Measurements from ENCODE around the gene SCGB3A2.

DNA sequence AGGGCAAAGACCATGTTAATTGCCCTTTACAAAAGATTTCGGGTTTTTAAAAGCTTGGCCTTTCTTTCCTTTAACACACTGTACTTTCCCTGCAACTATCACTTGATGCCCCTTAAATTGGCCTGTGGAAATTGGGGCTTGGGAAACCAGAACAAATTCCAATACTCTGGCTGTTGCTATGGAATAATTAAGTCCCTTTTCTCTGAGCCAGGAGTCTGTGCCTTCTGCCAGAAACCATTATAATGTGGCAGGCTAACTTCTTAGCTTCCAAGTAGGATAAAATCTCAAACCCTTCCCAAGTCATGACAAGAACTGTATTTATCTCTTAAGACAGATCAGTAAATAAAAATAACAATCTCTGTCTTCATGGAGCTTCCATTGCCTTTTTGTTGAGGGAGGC lies 46.0 kb upstream of the SCGB3A2 start:
- TF ChIP-seq, protein P1, sequence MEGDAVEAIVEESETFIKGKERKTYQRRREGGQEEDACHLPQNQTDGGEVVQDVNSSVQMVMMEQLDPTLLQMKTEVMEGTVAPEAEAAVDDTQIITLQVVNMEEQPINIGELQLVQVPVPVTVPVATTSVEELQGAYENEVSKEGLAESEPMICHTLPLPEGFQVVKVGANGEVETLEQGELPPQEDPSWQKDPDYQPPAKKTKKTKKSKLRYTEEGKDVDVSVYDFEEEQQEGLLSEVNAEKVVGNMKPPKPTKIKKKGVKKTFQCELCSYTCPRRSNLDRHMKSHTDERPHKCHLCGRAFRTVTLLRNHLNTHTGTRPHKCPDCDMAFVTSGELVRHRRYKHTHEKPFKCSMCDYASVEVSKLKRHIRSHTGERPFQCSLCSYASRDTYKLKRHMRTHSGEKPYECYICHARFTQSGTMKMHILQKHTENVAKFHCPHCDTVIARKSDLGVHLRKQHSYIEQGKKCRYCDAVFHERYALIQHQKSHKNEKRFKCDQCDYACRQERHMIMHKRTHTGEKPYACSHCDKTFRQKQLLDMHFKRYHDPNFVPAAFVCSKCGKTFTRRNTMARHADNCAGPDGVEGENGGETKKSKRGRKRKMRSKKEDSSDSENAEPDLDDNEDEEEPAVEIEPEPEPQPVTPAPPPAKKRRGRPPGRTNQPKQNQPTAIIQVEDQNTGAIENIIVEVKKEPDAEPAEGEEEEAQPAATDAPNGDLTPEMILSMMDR (IDR thresholded peaks at IDR 0.05), result no peak
- TF ChIP-seq POLR2A (IDR thresholded peaks at IDR 0.05), result no peak
